GM12891 (cell line): ENCODE measurements around the gene UBE2E3.

Experiments used
- DNase-seq: peaks from one replicate; pipeline ENCODE4 v3.0.0; 2011; ENCODE audit warnings: low spot score; ENCODE audit not compliant: insufficient read length
- FAIRE-seq: peaks from 2 replicates; lab custom pipeline; 2011; peaks lifted over from hg19 to GRCh38; lab: Jason Lieb, UNC
- PAX5 ChIP-seq: IDR thresholded peaks from 2 replicates; pipeline ENCODE4 v1.6.1; 2011; ENCODE audit warnings: low read length, moderate library complexity, mild to moderate bottlenecking; ENCODE audit not compliant: insufficient read depth, severe bottlenecking
- POLR2A ChIP-seq: IDR thresholded peaks from 2 replicates; pipeline ENCODE4 v1.6.1; 2011; ENCODE audit warnings: low read depth, low read length, control low read depth
- POLR2AphosphoS5 ChIP-seq: IDR thresholded peaks from 2 replicates; pipeline ENCODE4 v1.6.1; 2011; ENCODE audit warnings: low read depth, low read length, control low read depth
- POU2F2 ChIP-seq: IDR thresholded peaks from 2 replicates; pipeline ENCODE4 v1.6.1; 2011; ENCODE audit warnings: low read depth, mild to moderate bottlenecking, control low read depth, low read length, moderate library complexity
- SPI1 ChIP-seq: IDR thresholded peaks from 2 replicates; pipeline ENCODE4 v1.6.1; 2011; ENCODE audit warnings: low read depth, low read length, control low read depth
- TAF1 ChIP-seq: IDR thresholded peaks from 2 replicates; pipeline ENCODE4 v1.6.1; 2011; ENCODE audit warnings: low read depth, low read length, control low read depth

UBE2E3 gene

DNA sequence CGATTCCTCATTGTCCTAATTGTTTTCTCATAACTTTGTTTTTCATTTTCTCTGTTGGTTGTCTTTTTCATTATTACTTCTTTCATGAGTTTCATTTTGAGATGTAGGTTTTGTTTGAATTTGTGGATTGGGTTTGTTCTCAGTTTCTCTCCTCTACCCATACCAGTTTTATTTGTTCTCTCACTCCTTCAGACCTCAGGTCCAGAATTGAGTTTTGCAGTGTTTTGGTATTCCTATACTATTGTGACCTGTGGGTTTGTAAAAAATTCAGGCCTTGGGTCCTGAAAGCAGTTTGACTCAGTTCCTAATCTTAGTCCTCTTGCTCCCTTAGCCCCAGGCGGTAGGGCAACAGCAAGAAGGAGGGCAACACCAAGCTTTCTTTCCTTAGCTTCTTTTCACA, 28.3 kb upstream of the UBE2E3 start:
- FAIRE-seq = no peak
- TF ChIP-seq SPI1 (0 out of 2 replicates have a peak, but pooled peaks have one; percentile 2), PAX5 (no peak)

DNA sequence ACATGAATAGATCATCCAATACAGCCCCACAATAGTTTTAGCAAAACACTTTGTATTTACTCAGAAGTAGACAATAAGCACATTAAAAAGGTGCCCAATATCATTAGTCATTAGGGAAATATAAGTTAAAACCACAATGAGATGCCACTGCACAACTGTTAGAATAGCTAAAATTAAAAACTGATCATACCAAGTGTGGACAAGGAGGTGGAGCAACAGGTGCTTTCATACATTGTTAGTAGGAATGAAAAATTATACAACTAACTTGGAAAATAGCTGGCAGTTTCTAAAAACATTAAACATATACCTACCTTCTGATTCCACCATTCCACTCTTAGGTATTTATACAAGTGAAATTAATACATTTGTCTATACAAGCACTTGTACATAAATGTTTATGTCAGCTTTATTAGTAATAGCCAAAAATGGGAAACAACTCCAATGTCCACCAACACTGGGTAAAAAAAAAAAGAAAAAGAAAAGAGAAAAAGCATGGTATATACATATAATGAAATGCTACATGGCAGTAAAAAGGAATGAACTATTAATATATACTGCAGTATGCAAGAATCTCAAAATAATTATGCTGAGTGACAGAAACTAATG, 27.6 kb upstream of the UBE2E3 start:
- TF ChIP-seq PAX5 (no peak), SPI1 (no peak), POU2F2 (no peak), POLR2AphosphoS5 (no peak), TAF1 (no peak), POLR2A (no peak)
- DNase-seq (no peak), FAIRE-seq (no peak)

More for the DNA sequence above, 28.3 kb upstream of the UBE2E3 start:
- no peak for DNase-seq

DNA sequence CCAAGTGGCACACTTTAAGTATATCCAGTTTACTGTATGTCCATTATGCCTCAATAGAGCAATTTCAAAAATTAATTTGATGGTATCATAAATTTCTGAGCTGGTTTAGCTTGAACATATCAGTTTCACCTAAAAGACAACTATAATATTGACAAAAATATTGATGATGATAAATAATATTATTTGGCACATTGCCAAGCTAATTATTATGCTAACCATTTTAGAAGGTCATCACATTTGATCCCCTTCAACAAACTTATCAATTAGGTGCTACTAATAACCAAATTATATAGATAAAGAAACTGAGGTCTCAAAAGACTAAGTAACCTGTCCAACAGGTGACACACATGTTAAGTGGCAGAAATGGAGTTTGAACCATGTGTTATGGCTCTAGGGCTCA, 26.9 kb upstream of the UBE2E3 start:
- TF ChIP-seq TAF1 (no peak), SPI1 (no peak), POLR2AphosphoS5 (no peak), POLR2A (no peak)
- DNase-seq (no peak), FAIRE-seq (no peak)

DNA sequence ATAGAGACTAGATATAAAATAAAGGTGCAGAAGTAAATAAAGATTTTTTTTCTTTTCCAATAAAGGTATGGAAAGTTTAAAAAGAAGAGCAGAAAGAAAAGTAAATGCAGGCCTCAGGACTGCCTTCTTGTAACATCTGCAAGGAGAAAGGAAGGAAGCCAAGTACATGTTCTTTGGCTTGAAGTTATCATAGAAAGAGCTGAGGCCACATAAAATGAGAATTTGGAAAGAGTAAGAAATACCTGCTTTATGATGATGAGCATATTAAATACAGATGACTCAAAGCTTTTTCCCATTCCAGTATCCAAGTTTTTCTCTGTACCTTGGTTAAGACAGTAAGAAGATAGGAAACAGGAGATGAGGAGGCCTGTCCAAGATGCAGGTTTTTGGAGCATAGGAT, 25.3 kb upstream of the UBE2E3 start:
- TF ChIP-seq TAF1 (no peak), PAX5 (no peak), POLR2A (no peak), POU2F2 (no peak), POLR2AphosphoS5 (no peak), SPI1 (no peak)
- FAIRE-seq (no peak), DNase-seq (no peak)

DNA sequence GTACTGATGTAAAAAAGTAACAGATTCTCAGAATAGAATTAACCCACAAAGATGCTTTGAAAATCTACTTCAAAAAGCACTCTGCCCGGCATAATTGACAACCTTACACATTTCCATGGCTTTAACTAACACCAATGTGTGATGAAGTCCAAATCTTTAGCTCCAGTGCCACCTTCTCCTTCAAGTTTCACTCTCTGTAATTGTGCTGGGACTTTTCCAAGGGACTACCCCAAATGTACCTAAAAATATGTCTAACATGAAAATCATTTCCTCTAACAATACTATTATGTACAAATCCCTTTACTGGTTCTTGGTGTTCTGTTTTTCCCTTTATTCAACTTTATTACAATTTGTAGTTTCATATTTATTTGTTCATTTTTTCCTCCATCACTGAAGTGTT, 20.6 kb upstream of the UBE2E3 start:
- FAIRE-seq (no peak), DNase-seq (no peak)
- TF ChIP-seq TAF1 = no peak

DNA sequence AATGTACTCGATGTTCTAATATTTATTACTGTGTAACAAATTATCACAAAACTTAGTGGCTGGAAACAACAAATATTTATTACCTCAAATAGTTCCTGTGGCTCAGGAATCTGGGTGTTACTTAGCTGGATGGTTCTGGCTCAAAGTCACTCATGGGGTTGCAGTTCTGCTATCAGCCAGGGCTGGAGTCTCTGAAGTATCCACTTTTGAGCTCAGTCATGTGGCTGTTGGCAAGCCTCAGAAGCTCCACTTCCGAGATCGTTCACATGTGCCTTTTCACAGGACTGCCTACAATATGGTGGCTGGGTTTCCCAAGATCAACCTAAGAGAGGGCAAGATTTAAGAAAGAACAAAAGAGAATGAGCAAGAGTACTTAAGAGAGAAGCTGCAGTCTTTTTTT, 19.4 kb upstream of the UBE2E3 start:
- TF ChIP-seq SPI1 (no peak), POLR2A (no peak), POLR2AphosphoS5 (no peak), POU2F2 (no peak), TAF1 (no peak)
- DNase-seq (no peak), FAIRE-seq (no peak)

DNA sequence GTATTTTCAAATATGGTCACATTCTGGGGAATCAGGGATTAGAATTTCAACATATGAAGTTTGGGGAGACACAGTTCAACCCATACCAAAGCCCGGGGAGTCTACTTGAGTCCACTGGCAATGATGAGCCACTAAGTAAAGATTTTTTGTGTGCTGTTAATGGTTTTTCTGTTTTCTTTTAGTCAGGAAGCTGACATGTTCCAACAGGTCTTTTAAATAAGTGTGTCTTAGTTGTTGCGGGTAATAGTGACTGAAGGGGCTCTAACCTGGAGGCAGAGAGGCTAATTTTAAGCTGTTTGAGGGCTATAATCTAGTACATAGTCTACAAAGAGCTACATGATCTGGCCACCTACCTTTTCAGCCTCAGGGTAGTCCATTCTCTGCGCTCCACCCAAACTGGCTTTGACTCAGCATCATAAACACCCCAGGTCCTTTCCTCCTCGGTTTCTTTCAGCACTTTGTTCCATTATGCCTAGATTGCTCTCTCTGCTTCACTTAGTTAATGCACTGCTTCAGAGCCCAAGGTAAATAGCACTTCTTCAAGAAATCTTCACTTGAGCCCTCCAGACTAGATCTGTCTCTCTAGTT, 17.6 kb upstream of the UBE2E3 start:
- TF ChIP-seq SPI1 (no peak), PAX5 (no peak), POLR2AphosphoS5 (no peak), POLR2A (no peak), POU2F2 (no peak), TAF1 (no peak)
- DNase-seq = no peak
- no peak for FAIRE-seq

DNA sequence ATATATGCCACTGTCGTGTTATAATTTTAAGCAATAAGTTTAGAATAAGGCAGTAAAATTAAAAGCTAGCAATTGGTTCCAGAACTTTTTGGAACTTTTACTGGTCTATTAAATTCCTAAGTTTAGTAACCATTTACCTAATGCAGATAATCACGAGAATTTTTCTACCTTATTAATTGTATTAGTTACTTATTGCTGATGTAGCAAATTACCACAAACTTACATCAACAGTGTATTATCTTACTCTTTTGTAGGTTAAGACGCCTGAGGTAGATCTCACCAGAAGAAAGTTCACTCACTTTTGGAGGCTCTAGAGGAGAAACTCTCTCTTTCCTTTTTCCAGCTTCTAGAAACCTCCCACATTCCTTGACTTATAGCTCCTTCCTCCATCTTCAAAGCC, 14.0 kb upstream of the UBE2E3 start:
- FAIRE-seq = no peak

DNA sequence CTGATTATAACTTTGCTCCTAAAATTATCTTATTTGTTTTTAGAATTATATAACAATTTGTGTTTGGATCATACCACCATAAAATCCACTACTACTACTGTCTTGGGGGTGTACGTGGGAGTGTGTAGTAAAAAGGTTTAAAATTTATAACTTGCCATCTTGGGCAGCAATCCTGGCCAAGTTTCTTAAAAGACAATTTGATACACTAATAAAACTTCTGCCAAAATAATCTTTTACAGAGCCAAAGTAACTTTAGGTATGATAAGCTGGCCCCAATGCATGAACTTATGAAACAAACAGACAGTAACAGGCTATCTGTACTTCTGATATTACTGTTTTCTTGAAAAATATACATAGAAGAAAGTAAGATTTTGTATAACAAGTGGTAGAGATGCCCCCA, 11.3 kb upstream of the UBE2E3 start:
- no peak for FAIRE-seq
- no peak for DNase-seq
- TF ChIP-seq TAF1 (no peak), POLR2AphosphoS5 (no peak), SPI1 (no peak), POLR2A (no peak), PAX5 (no peak), POU2F2 (no peak)

More for the DNA sequence above, 14.0 kb upstream of the UBE2E3 start:
- TF ChIP-seq TAF1 = no peak
- no peak for TF ChIP-seq POLR2AphosphoS5
- TF ChIP-seq POU2F2 = no peak
- TF ChIP-seq PAX5 = no peak
- TF ChIP-seq POLR2A = no peak
- no peak for TF ChIP-seq SPI1
- DNase-seq = no peak

DNA sequence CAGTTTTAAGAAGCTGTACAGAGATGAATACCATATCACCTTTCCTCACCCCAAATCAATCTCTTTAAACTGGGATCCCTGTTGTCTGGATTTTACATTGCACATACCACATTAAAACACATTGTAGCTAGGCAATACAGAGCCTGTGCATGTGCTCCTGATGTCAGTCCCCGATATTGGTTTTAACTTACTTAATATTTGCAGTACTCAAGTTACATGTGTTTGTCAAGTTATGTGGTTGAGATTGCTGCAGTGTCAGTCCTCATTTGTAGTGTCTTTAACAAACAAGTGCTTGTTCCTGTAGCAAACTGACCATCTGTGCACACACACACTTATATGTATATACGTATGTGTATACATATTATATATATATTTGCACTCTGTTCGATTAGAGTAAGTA, 10.4 kb upstream of the UBE2E3 start:
- no peak for FAIRE-seq
- TF ChIP-seq PAX5 (no peak), TAF1 (no peak), SPI1 (no peak), POU2F2 (no peak), POLR2AphosphoS5 (no peak), POLR2A (no peak)
- DNase-seq = no peak

DNA sequence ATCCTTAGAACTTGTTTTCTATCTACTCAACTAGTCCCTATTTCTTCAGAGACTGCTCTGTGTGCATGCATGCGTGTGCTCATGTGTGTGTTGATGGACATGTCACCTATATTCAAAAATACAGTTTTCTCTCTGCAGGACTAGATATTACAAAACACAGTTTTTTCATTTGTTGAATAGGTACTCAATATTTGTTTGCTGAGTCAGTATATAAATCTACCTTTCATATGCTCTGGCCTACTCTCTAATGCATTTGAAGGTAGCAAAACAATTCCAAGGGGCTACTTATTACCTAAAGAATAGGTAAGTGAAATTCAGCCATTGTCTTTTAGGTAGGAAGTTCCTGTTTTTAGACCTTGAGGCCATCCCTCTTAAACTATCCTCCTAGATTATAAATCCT, 8.6 kb upstream of the UBE2E3 start:
- TF ChIP-seq TAF1 = no peak
- FAIRE-seq = no peak
- no peak for DNase-seq

DNA sequence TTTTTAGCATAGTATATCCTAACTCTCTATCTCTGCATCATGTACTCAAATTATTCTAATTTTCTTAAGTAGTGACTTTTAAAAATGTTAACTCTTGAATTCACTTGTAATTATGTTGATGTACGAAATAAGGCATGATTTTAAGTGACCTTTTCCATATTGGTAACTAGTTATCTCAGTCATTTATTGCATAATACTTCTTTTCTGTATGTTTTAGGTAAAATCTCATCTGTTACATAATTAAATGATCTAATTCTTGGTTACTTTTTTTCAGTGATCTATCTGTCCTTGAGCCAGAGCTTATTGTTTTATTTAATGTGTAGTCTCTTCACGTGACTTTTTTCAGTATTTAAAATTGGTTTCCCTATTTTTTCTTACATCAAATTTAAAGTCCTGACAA, 4.8 kb upstream of the UBE2E3 start:
- DNase-seq (no peak), FAIRE-seq (no peak)
- TF ChIP-seq TAF1 (no peak), POLR2A (no peak), PAX5 (no peak), POU2F2 (no peak), SPI1 (no peak), POLR2AphosphoS5 (no peak)
